HG03175 (cell line): ENCODE results near the gene OTOS.

ENCODE experiments used
- ATAC-seq: cut with Tn5 transposase; IDR thresholded peaks from one replicate; pipeline ENCODE4 v1.9.1; 2021; ENCODE audit warnings: mild to moderate bottlenecking, moderate library complexity; ENCODE audit not compliant: unreplicated experiment

OTOS gene

GRCh38 chr2:240123821-240124650, 16.4 kb downstream of the OTOS start:
- no peak for ATAC-seq

DNA sequence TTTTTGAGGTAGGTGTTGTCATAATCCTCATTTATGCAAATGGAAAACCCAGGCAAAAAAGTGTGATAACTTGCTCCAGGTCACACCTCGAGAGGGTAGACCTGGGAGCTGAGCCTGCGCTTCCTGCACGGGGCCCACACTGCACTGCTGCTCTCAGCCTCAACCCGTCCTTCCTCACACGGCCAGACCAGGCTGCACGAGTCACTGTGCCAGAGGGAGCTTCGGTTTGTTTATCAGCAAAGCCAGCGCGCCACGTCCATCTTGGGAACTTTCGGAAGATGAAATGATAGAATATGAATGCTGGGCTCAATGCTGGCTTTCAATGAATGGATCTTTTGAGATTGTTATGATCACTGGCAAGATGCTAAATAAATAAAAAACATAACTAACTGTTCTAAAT, 18.8 kb downstream of the OTOS start:
- ATAC-seq, result no peak

DNA sequence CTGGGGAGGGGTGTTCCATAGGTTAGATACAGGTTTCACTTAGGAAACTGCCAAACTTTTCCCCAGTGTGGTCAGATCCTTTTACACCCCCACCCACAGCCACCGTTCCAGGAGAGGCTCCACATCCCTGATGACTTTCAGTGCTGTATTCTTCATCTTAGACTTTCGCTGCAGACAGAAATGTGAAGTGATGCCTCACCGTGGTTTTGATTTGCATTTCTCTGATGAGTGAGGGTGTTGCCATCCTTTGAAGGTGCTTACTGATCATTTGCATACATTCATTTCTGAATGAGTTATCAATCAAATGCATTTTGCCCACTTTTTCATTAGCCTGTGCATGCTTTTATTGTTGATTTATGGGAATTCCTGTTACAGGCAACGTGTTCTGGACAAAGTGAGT, 19.3 kb downstream of the OTOS start:
- ATAC-seq, result no peak

DNA sequence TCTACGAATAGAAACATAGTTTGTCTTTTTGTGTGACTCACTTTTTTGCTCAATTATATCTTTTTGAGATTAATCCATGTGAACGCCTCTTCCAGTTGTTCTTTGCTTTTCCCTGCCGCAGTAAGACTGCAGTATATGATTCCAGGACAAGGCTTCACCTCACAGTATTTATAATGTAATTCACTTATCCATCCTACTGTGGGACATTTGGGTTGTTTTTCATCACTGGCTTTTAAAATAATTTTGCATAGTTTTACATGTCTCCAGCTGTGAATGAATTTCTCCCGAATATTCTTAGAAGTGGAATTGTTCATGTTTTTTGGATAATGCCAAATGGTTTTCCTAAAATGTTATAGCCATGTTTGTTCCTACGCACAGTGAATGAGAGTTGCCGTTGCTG, 26.2 kb downstream of the OTOS start:
- no peak for ATAC-seq

- no peak for ATAC-seq
Measured at GRCh38 chr2:240112914-240113690, 27.4 kb downstream of the OTOS start.

DNA sequence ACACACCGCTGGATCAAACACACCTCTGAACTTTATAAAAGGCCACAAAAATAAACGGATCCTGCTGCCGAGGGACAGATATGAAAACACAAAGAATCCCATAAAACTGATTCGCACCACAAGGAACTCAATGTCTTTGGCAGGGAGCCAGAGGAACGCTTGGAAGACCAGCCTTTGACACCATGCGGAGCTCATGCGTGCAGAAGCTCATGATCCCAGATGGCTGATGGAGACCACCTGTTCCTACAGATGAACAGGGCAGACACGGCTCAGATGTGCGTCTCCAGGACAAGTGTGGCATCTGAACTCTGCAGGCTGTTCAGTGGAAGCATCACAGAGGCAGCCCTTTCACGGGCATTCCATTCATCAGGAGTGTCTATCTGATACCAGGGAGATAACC, 29.2 kb downstream of the OTOS start:
- ATAC-seq, result no peak

DNA sequence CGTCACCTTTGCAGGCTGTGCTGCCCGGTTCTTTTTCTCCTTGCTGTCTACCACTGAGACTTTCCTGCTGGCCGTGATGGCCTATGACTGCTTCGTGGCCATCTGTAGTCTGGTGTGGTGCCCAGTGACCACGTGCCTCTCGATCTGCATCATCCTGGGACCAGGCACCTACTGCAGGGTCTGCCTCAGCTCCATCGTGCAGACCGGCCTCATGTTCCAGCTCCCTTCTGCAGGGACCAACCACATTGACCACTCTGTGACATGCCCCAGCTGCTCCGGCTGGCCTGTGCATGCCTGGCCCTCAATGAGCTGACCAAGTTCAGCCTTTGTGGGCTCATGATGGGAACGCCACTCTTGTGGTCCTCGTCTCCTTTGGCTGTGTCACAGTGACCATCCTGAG, 31.1 kb downstream of the OTOS start:
- no peak for ATAC-seq

- ATAC-seq, result no peak
Measured at GRCh38 chr2:240107477-240107796, 33.0 kb downstream of the OTOS start.

GRCh38 chr2:240106765-240107476, 33.5 kb downstream of the OTOS start:
- ATAC-seq, result no peak

GRCh38 chr2:240105982-240106381, 34.5 kb downstream of the OTOS start:
- ATAC-seq, result no peak

- ATAC-seq, result no peak
Measured at GRCh38 chr2:240103136-240103535, 37.3 kb downstream of the OTOS start.

DNA sequence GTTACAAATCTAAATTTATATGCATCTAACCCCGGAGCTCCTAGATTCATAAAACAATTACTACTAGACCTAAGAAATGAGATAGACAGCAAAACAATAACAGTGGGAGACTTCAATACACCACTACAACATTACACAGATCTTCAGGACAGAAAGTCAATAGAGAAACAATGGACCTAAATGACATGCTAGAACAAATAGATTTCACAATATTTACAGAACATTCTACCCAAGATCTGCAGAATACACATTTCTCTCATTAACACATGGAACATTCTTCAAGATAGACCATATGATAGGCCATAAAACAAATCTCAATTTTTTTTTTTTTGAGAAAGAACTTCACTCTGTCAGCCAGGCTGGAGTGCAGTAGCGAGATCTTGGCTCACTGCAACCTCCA, 42.1 kb downstream of the OTOS start:
- ATAC-seq, result no peak

DNA sequence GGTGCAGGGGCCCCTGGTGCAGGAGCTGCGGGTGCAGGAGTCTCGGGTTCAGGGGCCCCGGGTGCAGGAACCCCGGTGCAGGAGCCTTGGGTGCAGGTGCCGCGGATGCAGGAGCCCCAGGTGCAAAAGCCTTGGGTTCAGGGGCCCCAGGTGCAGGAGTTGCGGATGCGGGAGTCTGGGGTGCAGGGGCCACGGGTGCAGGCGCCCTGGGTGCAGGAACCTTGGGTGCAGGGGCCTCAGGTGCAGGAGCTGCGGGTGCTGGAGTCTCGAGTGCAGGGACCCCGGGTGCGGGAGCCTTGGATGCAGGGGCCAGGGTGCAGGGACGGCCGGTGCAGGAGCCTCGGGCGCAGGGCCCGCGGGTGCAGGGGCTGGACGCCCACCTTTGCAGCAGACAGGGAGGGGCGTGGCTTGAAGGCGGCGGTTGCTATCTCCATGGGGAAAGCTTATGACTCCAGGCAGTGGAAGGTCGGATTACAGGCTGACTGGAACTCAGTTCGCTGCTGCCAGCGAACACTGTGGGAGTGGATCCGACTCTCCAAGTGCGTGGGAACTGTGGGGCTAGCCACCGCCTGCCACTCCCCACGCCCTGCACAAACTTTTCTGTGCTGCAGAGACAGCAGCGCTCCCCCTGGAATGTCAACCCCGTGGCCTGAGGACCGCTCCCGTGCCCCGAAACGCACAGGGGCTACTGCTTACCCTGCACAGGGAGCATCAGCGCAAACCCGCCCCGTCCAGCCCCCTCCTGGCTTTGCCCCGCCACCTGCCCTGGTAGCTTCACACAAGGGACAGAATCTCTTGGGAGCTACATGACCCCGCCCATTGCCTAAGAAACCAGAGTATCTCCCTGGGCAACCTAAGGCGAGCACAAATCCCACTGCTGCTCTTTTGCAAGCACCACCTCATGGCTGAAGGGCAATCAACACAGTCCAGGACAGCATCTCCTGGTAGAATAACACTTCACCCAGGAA, 44.6 kb downstream of the OTOS start:
- no peak for ATAC-seq

DNA sequence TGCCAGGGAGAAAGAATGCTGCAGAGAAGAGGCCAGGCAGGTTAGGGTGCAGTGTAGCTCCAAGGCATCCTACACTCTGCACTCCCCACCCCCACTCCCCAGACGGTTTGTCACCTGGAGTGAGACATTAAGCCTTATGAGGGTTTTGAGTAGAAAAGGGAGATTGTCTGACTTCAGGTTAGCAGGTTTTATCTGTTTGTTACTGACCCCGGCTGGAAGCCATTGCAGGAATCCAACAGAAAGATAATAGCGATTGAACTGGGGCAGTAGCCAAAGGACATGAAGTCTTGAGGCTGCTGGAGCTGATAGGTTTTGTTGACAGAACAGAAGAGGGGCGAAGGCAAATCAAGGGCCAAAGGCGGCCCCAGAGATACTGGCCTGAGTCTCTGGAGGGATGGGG, 51.2 kb downstream of the OTOS start:
- ATAC-seq, result no peak
